Testis (tissue), 5 donors: ENCODE measurements around the gene SLC47A1. TPM values are rescaled to one million over a fixed set of nuclear protein-coding genes. Genes with fewer than 3 reads are reported as not detected.
A peak's percentile ranks its signal among the peaks of the same experiment; 100 is the strongest.

Source experiments
- DNase-seq: peaks from one replicate; pipeline ENCODE4 v3.0.0-alpha.2; 2019
- H3K27ac ChIP-seq, 2 donors: fragments of 200-600 bp; sonication (generic); one replicate each; pipeline ENCODE4 v1.5.1; 2019
- H3K27me3 ChIP-seq: fragments of 200-600 bp; sonication (generic); one replicate; pipeline ENCODE4 v1.5.1; 2019
- H3K36me3 ChIP-seq: fragments of 200-600 bp; sonication (generic); one replicate; pipeline ENCODE4 v1.5.1; 2017; ENCODE audit warnings: low read depth; ENCODE audit errors: missing control alignments
- H3K4me1 ChIP-seq: fragments of 200-600 bp; sonication (generic); one replicate; pipeline ENCODE4 v1.5.1; 2019
- H3K4me3 ChIP-seq, 2 donors: fragments of 200-600 bp; sonication (generic); one replicate each; pipeline ENCODE4 v1.5.1; 2017 to 2019
- H3K9me3 ChIP-seq: fragments of 200-600 bp; sonication (generic); one replicate; pipeline ENCODE4 v1.5.1; 2017
- CTCF ChIP-seq, 3 experiments: fragments of 450-650 bp in 2 of 3; fragments of 200-600 bp in 1 of 3; sonication (generic) in 1 of 3; IDR thresholded peaks; one replicate each; pipeline ENCODE4 v1.5.1; 2016 to 2019; ENCODE audit warnings: antibody characterized with exemption in 3 of 3, mild to moderate bottlenecking in 2 of 3, moderate library complexity in 1 of 3
- POLR2A ChIP-seq: fragments of 450-650 bp; IDR thresholded peaks from one replicate; pipeline ENCODE4 v1.6.1; 2017; ENCODE audit warnings: antibody characterized with exemption, mild to moderate bottlenecking, moderate library complexity
- WGBS, 2 donors: methylation state at CpG; one replicate each; pipeline ENCODE4 v1.1.5; 2018; 5-methylcytosine and 5-hydroxymethylcytosine counted together
- intact Hi-C: fragments of 100-400 bp; cut with DNase I; formaldehyde crosslinking; loops from one replicate; pipeline ENCODE4 v1.15.1; 2023; ENCODE audit warnings: low total_unique reads
- long read RNA-seq, 2 donors: transcript quantifications; one replicate each; lab custom pipeline, GENCODE V29; 2026
- polyA plus RNA-seq: library from polyadenylated mRNA; stranded (reverse); fragments of 350-450 nt; fragmentation: Illumina TruSeq; extraction: RNeasy Lipid Tissue Mini Kit (QIAGEN cat#74804); gene quantifications from one replicate; pipeline ENCODE4 v1.2.3, GENCODE V29; 2014; ENCODE audit warnings: low read depth, low replicate concordance; ENCODE audit not compliant: insufficient read depth
- total RNA-seq, 2 donors: library from RNA; depleted of rRNA; stranded (reverse); fragments of >200 nt; gene quantifications; one replicate each; pipeline ENCODE4 v1.2.3, GENCODE V29; 2016

SLC47A1 gene
- 10 to 100 TPM; 20.1 to 97.3 TPM for total RNA-seq
- polyA plus RNA-seq, result 39.8 TPM
- long read RNA-seq, donor 1, result 0 reads
- long read RNA-seq, donor 2, result 0 reads

- DNase-seq, result peak; percentile 51
- Histone ChIP-seq H3K4me3 (peak within 1 kb of the TSS; percentile 61 to 70), H3K27me3 (no peaks in the 10 kb centered on the region), H3K36me3 (no peaks in the 10 kb centered on the region), H3K9me3 (no peaks in the 10 kb centered on the region), H3K27ac (peak within 1 kb of the TSS in 1 of 2 donors; percentile 69), H3K4me1 (peaks cover 7% of the 10 kb centered on the region)
- intact Hi-C loops, result no loop called here
- TF ChIP-seq CTCF (IDR thresholded peaks at IDR 0.05), result no peak
- no peak for TF ChIP-seq POLR2A
- 0 to 1% methylated on average over 9 to 45 of the region's 87 CpGs for WGBS, 2 donors
Observed at GRCh38 chr17:19533718-19534561, at the start of gene SLC47A1. SLC47A1 (plus strand) TSS chr17:19533854; CDS start chr17:19533940, 86 bp downstream.

GRCh38 chr17:19485800-19486340, 47.8 kb upstream of the SLC47A1 start:
- 20 to 34% methylated on average over 3 of the region's 3 CpGs for WGBS, 2 donors
- Histone ChIP-seq H3K27ac (peak overlapping the region in 1 of 2 donors; percentile 12), H3K9me3 (no peaks in the 10 kb centered on the region), H3K36me3 (no peaks in the 10 kb centered on the region), H3K27me3 (no peaks in the 10 kb centered on the region), H3K4me1 (peaks cover 26% of the 10 kb centered on the region), H3K4me3 (no peak overlapping the region)
- no peak for DNase-seq
- TF ChIP-seq CTCF (IDR thresholded peaks at IDR 0.05) (no peak), POLR2A (no peak)
- intact Hi-C loops, result no loop called here

- WGBS, 2 donors, result 84 to 94% methylated on average over 13 of the region's 13 CpGs
- Histone ChIP-seq H3K27me3 (no peaks in the 10 kb centered on the region), H3K9me3 (no peaks in the 10 kb centered on the region), H3K27ac (peak overlapping the region in 1 of 2 donors; percentile 12), H3K4me3 (no peak overlapping the region), H3K4me1 (peaks cover 26% of the 10 kb centered on the region), H3K36me3 (no peaks in the 10 kb centered on the region)
- intact Hi-C loops, result no loop called here
- TF ChIP-seq CTCF (IDR thresholded peaks at IDR 0.05) (no peak), POLR2A (no peak)
- no peak for DNase-seq
Observed at GRCh38 chr17:19486351-19487023, 47.2 kb upstream of the SLC47A1 start.

GRCh38 chr17:19487024-19487600, 46.5 kb upstream of the SLC47A1 start:
- H3K27ac ChIP-seq, result peak overlapping the region in 1 of 2 donors; percentile 12

More at GRCh38 chr17:19487024-19487600, 46.5 kb upstream of the SLC47A1 start:
- H3K36me3 ChIP-seq, result no peaks in the 10 kb centered on the region
- peak; percentile 53 for DNase-seq
- no peaks in the 10 kb centered on the region for H3K27me3 ChIP-seq
- H3K4me1 ChIP-seq, result peaks cover 26% of the 10 kb centered on the region
- WGBS, 2 donors, result 40 to 59% methylated on average over 9 to 12 of the region's 12 CpGs
- H3K4me3 ChIP-seq, result no peak overlapping the region
- H3K9me3 ChIP-seq, result no peaks in the 10 kb centered on the region
- intact Hi-C loops, result no loop called here
- TF ChIP-seq POLR2A, result no peak
- TF ChIP-seq CTCF (IDR thresholded peaks at IDR 0.05), result no peak
